ENCODE results near the gene ABCD4. TPM values are rescaled to one million over a fixed set of nuclear protein-coding genes. Genes with fewer than 3 reads are reported as not detected.
"Not testable (repeated sequence)": the region's sequence is repeated elsewhere in the genome, so short reads cannot be mapped to it uniquely, and the experiment has no call there.

The ABCD4 gene
- total RNA-seq, 1 experiment from 2014 or later = 46.7 TPM

- H3K9me3 ChIP-seq (ENCODE audit: low read depth, low read length, poor library complexity, severe bottlenecking) = no peaks in the 10 kb centered on the region
- H3K27me3 ChIP-seq (replicated peaks; ENCODE audit: insufficient read depth, low read depth, low read length, poor library complexity) = no peaks in the 10 kb centered on the region
- H3K27ac ChIP-seq (ENCODE audit: low read depth, low read length, poor library complexity, severe bottlenecking) = no peak overlapping the region
- CTCF ChIA-PET = no interaction called here
- H3K4me3 ChIP-seq (ENCODE audit: low read depth, low read length, poor library complexity, severe bottlenecking) = no peak overlapping the region
- no peaks in the 10 kb centered on the region for H3K4me1 ChIP-seq (ENCODE audit: insufficient read depth, low read length, poor library complexity, severe bottlenecking)
- no TSS peak for BruUV-seq (replicated peaks)
- intact Hi-C loops (cut with micrococcal nuclease; ENCODE audit: unreplicated experiment) = no loop called here
- TF ChIP-seq EZH2 (IDR thresholded peaks at IDR 0.05; ENCODE audit: borderline replicate concordance, low read depth, low read length, poor library complexity, severe bottlenecking) (no peak), CTCF (conservative IDR thresholded peaks at IDR 0.05; ENCODE audit: low read depth, low read length) (no peak)
- no peak for DNase-seq (ENCODE audit: low spot score)
- H3K36me3 ChIP-seq (ENCODE audit: insufficient read depth, low read length, poor library complexity, severe bottlenecking) = no peaks in the 10 kb centered on the region
- POLR2A ChIA-PET (ENCODE audit: low non-redundant PET) = no interaction called here
Observed at GRCh38 chr14:74333909-74334308, 31.2 kb upstream of the ABCD4 start.

GRCh38 chr14:74329950-74330552, 27.3 kb upstream of the ABCD4 start:
- H3K9me3 ChIP-seq (ENCODE audit: low read depth, low read length, poor library complexity, severe bottlenecking); CTCF ChIA-PET; H3K4me3 ChIP-seq (ENCODE audit: low read depth, low read length, poor library complexity, severe bottlenecking); DNase-seq (ENCODE audit: low spot score); H3K4me1 ChIP-seq (ENCODE audit: insufficient read depth, low read length, poor library complexity, severe bottlenecking); H3K36me3 ChIP-seq (ENCODE audit: insufficient read depth, low read length, poor library complexity, severe bottlenecking); POLR2A ChIA-PET (ENCODE audit: low non-redundant PET); H3K27ac ChIP-seq (ENCODE audit: low read depth, low read length, poor library complexity, severe bottlenecking); H3K27me3 ChIP-seq (replicated peaks; ENCODE audit: insufficient read depth, low read depth, low read length, poor library complexity); intact Hi-C loops (cut with micrococcal nuclease; ENCODE audit: unreplicated experiment); BruUV-seq (replicated peaks): not testable (repeated sequence)

- ChIA-PET POLR2A (ENCODE audit: low non-redundant PET) (no interaction called here), CTCF (no interaction called here)
- intact Hi-C loops (cut with micrococcal nuclease; ENCODE audit: unreplicated experiment) = no loop called here
- H3K27me3 ChIP-seq (replicated peaks; ENCODE audit: insufficient read depth, low read depth, low read length, poor library complexity) = no peaks in the 10 kb centered on the region
- H3K4me3 ChIP-seq (ENCODE audit: low read depth, low read length, poor library complexity, severe bottlenecking) = no peak overlapping the region
- peaks cover 6% of the 10 kb centered on the region for H3K4me1 ChIP-seq (ENCODE audit: insufficient read depth, low read length, poor library complexity, severe bottlenecking)
- no peaks in the 10 kb centered on the region for H3K36me3 ChIP-seq (ENCODE audit: insufficient read depth, low read length, poor library complexity, severe bottlenecking)
- TF ChIP-seq EZH2 (IDR thresholded peaks at IDR 0.05; ENCODE audit: borderline replicate concordance, low read depth, low read length, poor library complexity, severe bottlenecking) = no peak
- no peak for TF ChIP-seq CTCF (conservative IDR thresholded peaks at IDR 0.05; ENCODE audit: low read depth, low read length)
- peak; percentile 43 for DNase-seq (ENCODE audit: low spot score)
- H3K27ac ChIP-seq (ENCODE audit: low read depth, low read length, poor library complexity, severe bottlenecking) = no peak overlapping the region
- H3K9me3 ChIP-seq (ENCODE audit: low read depth, low read length, poor library complexity, severe bottlenecking) = no peaks in the 10 kb centered on the region
- BruUV-seq (replicated peaks) = no TSS peak
Observed at GRCh38 chr14:74326369-74327152, 23.8 kb upstream of the ABCD4 start.

GRCh38 chr14:74325446-74325845, 22.7 kb upstream of the ABCD4 start:
- TF ChIP-seq EZH2 (IDR thresholded peaks at IDR 0.05; ENCODE audit: borderline replicate concordance, low read depth, low read length, poor library complexity, severe bottlenecking) (no peak), CTCF (conservative IDR thresholded peaks at IDR 0.05; ENCODE audit: low read depth, low read length) (no peak)
- H3K9me3 ChIP-seq (ENCODE audit: low read depth, low read length, poor library complexity, severe bottlenecking) = no peaks in the 10 kb centered on the region
- no TSS peak for BruUV-seq (replicated peaks)
- no peak overlapping the region for H3K4me3 ChIP-seq (ENCODE audit: low read depth, low read length, poor library complexity, severe bottlenecking)
- H3K27me3 ChIP-seq (replicated peaks; ENCODE audit: insufficient read depth, low read depth, low read length, poor library complexity) = no peaks in the 10 kb centered on the region
- intact Hi-C loops (cut with micrococcal nuclease; ENCODE audit: unreplicated experiment) = no loop called here
- ChIA-PET POLR2A (ENCODE audit: low non-redundant PET) (no interaction called here), CTCF (no interaction called here)
- H3K27ac ChIP-seq (ENCODE audit: low read depth, low read length, poor library complexity, severe bottlenecking) = no peak overlapping the region
- no peaks in the 10 kb centered on the region for H3K36me3 ChIP-seq (ENCODE audit: insufficient read depth, low read length, poor library complexity, severe bottlenecking)
- no peak for DNase-seq (ENCODE audit: low spot score)
- peaks cover 6% of the 10 kb centered on the region for H3K4me1 ChIP-seq (ENCODE audit: insufficient read depth, low read length, poor library complexity, severe bottlenecking)

Measured in A673 (cell line).